HG03442 (cell line): Measurements from ENCODE around the gene ARHGAP24.
A peak's percentile ranks its signal among the peaks of the same experiment; 100 is the strongest.

ENCODE experiments used
- ATAC-seq: cut with Tn5 transposase; IDR thresholded peaks from one replicate; pipeline ENCODE4 v1.9.1; 2021; ENCODE audit warnings: mild to moderate bottlenecking, moderate library complexity; ENCODE audit not compliant: unreplicated experiment

ARHGAP24 gene

DNA sequence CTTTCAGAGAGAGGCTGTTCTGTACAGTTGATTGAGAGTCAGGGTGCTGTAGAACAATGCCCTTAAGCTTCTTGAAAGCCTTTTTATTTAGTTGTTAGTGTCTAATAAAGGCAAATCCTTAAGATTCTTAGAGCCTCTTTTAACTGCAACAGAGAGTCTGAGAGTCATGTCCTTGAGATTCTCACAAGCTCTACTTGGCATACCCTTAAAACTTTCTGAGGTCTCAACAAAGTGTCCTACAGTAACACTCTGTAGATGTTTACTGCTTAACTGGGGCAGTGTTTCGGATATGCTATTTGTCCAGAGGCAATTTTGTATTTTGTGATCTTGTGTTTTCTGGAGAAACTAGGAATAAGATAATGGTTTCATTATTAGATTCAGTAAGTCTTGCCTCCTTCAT lies 209.7 kb downstream of the ARHGAP24 start:
- ATAC-seq, result no peak

DNA sequence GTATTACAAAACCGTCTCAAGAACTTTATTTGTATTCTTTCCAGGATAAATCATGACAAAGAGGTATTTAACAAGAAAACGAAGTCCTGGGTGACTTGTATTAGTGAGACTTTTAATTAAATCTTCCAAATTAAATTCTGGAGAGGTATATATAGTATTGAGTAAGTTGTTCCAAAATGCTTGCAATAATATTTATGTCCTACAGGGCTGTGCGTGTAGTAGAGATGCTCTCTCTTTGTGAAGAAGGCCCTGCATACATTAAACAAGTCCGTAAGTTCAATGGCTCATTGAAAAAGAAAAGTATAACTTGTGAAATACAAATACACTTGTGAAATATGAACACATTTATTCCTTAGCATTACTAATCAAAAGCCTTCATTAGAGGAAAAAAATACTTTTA lies 211.4 kb downstream of the ARHGAP24 start:
- no peak for ATAC-seq

DNA sequence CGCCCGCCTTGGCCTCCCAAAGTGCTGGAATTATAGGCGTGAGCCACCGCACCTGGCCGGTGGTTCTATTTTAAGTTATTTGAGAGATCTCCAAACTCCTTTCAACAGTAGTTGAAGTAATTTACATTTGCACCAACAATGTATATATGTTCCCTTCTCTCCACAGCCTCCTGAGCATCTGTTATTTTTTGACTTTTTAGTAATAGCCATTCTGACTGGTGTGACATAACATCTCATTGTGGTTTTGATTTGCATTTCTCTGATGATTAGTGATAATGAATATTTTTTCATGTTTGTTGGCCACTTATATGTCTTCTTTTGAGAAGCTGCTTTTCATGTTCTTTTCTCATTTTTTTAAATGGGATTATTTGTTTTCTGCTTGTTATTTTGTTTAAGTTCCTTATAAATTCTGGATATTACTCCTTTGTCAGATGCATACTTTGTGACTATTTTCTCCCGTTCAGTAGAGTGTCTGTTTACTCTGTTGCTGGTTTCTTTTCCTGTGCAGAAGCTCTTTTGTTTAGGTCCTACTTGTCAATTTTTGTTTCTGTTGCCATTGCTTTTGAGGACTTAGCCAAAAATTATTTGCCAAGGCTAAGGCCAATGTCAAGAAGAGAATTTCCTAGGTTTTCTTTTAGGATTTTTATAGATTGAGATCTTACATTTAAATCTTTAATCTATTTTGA lies 213.2 kb downstream of the ARHGAP24 start:
- ATAC-seq, result no peak

DNA sequence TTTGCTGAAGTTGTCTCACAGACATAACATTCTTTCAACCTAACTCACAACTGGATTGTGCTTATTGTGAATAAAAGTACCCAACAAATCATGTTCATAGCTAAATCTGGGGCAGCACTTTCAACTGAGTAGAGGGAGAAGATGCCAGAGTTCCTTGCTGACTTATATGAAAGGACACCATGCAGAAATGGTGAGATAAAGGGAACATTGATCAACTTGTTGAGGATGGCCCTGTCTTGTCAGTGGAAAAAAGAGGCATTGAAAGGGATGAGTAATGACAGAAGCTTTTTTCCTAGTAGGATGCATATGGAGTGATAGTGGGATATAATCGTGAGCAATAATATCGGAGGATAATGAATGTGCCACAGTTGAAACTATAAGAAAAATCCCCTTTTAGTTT lies 221.7 kb downstream of the ARHGAP24 start:
- ATAC-seq, result no peak

DNA sequence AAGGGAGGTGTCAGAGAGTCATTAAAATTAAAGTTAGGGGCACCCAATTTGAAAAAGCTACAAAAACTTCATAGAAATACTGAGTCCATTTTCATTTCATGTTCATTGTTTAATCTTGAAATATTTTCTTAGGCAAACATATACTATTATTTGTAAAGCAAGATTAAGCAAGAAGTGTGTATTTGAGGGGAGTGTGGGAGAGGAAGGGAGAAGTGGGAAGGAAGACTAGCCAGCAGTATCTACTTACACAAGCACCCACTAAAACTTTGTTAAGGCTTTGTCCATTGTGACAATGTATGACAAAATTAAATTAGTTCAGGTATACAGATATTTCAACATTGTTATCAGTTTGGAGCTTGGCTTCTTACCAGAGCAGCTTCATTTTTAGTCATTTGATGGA lies 222.9 kb downstream of the ARHGAP24 start:
- ATAC-seq, result no peak

DNA sequence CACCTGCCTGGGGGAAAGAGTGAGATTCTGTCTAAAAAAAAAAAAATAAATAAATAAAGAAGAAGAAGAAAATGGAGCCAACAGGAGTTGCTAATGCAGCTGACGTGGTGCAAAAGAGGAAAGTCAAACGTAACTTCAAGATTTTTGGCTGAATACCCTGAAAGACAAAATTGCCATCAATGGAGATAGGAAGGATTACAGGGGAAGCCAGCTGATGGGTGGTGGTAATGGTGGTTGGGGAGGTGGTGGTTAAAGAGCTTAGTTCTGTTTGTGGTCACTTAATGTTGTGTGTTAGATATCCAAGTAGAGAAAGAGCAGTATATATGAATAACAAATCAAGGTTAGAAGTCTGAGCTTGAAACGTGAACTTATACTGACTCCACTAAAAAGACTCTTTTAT lies 225.4 kb downstream of the ARHGAP24 start:
- ATAC-seq, result no peak

DNA sequence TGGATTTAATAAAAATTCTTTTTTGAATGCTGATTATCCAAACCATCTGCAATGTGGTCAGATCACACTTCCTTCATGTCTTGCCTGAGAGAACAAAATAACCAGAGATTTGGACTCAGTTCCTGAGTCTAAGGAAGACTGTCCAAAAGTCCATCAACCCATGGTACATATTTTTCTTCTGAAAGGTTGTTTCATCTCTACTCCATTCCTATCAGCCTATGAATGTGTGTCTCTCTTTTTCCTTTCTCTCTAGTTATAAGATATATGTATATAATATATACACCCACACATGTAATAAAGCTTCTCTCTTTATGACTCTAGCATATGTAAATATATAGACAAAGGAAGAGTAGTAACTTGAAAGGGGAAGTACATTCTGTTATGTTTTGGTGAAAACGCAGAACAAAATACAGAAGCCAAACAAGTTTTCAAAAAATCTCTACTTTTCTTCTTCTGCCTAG lies 226.9 kb downstream of the ARHGAP24 start:
- peak; percentile 99 for ATAC-seq

DNA sequence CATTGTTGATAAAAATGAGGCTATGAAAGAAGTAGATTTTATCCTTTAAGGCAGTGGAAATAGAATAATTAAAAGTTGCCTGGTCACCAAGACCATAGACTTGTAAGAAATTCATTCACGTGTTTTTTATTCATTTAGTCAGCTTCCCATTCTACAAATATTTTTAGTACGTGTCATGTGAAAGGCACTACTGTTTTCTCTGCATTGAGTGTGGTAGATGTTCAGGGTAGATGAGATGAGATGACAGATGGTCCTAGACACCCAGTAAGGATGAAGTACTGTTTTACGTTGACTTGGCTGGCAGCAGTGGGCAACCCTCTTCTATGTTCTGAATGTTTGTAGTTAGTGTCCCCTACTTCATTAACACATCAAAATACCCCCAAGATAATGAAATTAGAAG lies 228.1 kb downstream of the ARHGAP24 start:
- no peak for ATAC-seq

DNA sequence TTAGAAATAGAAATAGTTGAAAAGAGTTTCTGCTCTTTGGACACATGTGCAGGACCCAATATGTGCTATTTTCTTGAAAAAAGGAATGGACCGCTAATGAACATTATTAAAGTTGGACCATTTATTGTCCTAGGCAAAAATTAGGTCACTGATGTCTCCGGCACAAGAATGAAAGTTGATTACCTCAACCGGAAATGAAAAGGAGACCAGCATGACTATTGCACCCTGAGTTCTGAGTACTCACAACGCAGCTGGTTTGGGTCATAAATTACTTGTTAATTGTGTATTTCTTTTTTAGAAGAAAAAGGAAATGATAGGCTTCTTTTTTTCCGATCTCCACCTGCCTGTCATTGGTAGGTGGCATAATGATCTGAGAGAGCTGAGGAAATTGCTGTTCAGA lies 232.7 kb downstream of the ARHGAP24 start:
- peak; percentile 91 for ATAC-seq

DNA sequence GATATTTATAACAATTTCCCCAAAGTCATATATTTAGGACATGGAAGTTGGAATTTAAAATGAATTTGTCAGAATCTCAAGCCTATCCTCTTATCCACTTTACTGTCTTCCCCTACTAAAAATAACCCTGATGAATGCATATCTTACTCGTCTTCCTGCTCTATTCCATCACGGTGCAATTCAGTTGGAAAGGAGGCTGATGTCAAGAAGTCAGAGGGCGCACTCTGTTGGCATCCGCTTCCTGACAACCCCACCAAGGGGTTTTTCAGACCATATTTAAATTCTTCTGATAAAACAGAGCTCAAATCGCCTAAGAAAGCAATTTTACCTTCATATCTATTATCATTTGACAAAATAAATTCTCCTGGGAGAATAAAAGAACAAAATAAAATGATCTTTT lies 233.5 kb downstream of the ARHGAP24 start:
- ATAC-seq, result no peak

DNA sequence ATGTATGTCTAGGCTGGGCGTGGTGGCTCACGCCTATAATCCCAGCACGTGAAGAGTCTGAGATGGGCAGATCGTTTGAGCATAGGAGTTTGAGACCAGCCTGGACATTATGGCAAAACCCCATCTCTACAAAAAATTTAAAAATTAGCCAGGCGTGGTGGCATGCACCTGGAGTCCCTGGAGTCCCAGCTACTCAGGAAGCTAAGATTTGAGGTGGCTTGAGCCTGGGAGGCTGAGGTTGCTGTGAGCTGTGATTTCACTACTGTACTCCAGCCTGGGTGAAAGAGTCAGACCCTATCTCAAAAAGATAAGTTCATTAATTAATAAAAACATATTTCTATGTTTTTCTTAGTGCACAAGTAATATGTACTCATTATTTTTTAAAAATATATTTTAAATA lies 238.1 kb downstream of the ARHGAP24 start:
- ATAC-seq, result no peak

DNA sequence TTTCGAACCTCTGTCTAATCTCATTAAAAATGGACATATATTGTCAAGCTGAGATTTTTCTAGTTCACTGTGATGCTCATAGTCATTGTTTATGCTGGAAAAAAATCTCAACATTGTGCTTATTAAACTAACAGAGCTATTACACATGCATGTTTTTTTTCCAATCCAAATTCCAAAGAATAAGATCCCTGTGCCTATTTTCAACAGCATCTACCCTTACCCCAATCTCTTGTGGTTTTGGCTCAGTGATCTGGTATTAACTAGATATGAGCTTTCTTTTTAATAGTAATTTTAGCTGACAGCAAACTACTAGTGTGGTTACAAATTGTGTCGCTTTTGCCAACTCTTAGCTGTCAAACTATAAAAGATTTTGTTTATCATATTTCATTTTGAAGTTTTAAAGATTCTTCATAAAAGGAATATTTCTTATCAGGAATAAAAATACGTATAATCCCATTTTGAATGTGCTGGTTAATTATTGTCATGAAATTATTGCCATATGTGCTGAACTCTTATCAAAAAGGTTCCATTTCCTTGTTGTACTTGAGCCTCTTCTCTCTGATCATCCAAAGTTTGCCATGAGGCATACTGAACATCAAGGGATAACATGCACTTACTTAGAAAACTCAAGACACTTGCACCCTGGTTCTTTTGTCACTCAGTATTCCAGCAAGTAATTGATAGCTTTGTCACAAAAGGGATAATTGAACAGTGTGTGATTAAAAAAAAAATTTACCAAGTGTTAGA lies 241.2 kb downstream of the ARHGAP24 start:
- no peak for ATAC-seq

DNA sequence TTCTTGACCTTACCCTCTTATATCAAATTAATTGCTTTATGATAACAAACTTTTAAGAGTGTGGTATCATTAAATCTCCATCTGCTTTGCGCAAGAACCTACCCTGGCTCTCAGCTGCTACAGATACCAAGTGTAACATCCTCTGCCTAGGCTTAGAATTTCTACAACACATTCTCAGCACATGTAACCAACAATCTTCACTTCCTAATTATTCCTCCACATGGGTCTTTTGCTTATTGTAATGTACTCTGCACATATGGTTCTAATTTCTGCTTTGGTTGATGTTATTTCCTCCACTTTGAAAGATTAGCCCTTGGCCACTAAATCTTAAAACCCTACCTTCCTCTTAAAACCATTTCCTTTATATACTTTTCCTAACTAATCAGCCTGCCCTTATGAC lies 242.4 kb downstream of the ARHGAP24 start:
- ATAC-seq, result no peak

DNA sequence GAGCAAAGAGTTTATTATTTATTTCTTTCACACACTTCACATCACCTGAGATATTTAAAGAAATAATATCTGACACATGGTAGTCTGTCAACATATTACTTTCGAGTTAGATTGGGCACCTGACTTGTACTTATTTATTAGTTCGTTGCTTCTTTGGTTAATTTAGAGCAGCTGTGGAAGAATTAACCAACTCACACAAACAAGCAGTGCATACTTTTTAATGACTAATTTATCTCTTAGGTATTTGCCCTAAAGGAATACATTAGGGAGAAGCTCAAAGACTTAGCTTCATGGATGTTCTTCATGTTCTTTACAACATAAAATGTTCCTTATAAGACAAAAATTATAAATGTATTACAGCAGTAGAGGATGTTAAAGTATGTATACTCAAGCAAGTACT lies 242.9 kb downstream of the ARHGAP24 start:
- ATAC-seq, result no peak

DNA sequence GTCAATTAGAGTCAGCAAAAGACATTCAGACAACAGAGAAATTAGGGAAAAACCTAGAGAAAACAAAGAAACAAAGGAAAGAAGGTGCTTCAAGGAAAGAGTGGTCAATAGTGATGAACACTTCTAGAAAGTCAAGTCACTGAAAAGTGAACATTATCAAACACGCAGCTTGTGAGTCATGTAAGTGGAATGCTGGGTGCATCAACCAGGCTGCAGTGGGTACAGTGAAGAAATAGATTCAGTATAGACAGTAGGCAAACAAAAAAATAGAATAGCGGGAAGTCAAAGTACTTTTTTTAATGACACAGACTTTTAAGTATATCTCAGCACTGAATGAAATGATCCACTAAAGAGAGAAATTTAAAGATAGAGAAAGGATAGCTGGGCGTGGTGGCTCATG lies 245.8 kb downstream of the ARHGAP24 start:
- ATAC-seq, result no peak

DNA sequence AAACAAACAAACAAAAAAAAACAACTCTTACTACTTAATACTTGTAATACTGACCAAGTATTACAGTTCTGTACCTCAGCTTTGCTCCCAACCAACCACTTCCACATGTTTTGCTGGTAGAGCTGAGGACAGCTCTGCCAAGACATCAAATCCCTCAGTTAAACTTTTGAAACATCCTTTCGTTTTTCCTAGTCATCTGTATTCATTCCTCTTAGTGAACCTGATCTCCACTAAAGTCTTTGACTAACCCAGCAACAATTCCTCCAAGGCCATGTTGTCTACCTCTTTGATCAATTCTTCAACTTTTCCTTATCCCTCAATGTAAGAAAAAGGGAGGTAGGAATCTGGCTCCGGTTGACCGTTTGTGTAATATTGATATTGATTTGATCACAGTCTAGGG lies 247.5 kb downstream of the ARHGAP24 start:
- no peak for ATAC-seq

DNA sequence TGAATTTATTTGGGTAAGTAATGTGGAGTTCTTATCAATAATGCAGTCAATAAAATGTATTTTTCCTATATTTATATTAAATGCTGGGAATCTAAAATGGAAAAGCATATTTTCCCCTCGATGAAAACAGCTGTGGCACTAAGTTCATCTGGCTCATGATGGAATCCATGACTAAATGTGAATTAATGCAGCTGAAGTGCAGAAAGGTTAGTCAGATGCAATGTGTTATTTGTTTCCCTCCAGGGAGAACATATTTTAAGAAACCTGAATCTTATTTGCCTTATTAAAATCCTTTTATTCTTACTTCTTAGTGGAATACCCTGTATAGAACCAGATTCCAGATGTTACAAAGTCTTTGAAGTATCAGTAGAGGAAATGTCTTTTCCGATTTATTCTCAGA lies 247.9 kb downstream of the ARHGAP24 start:
- ATAC-seq, result no peak

DNA sequence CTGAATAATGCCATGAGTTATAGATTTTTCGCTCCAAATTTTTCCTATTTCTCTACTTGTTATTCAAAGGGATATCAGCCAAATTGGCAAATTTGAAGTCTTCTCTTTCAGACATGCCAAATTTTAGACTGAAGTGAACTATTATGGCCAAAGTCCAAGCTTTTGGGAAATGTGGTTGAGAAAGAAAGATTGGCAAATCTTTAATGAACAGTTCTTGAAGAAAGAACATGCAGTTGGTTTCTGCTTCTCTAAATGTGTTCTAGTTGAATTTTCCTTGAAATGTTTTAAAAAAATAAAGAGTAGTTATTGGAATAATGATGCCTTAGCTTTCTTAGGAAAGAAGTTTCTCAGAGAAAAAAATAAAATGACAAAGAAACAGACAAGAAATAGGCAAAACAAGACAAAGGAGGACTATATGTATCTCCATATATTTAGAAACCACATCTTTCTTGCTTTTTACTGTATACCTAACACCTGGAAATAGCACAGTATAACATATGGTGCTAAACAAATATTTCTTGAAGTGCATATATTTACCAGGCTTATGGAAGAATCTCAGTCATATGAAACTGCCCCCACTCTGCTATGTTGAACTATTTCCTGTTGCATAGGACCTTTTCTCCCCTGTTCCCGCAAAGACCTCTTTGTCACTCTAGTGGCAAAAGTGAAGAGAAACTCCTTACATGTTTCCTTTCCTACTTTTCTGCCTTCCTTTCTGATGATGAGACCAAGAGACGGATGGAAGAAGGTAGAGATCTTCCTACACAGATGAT lies 250.0 kb downstream of the ARHGAP24 start:
- no peak for ATAC-seq

DNA sequence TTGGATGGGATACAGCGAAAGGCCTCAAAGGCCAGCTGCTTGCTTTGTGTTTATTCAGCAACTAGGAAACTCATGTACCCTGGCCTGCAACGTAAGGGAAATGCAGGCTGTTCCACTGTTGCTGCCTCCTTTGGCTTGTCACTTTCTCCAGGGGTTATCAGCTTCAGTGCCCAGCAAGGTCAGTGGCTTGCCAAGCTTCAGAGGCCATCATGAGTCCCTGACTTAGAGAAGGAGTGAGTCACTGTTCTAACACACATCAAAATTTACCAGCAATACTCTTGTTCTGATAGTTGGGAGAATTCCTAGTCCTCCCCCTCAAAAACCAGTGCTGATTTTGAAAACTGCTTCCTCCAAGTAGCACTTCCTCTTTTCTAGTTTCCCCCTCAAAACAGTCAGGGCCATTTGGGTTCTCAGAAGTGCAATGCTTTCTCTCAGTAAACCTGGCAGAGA lies 250.8 kb downstream of the ARHGAP24 start:
- ATAC-seq, result peak; percentile 90

DNA sequence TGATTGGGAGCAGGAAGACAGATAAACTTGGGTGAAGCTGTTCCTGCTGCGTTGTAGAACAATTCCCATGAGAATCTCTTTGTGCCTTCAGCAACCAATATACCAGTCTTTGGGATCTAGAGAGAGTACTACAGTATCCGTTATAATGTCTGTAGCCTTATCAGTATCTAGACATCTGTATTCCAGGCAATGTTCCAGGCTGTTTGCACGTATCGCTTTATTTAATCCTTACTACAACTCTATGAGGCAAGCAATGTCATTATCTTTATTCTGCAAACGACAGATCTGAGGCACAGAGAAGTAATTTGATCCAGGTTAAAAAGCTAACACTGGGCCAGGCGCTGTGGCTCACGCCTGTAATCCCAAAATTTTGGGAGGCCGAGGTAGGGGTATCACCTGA lies 251.6 kb downstream of the ARHGAP24 start:
- ATAC-seq, result no peak

DNA sequence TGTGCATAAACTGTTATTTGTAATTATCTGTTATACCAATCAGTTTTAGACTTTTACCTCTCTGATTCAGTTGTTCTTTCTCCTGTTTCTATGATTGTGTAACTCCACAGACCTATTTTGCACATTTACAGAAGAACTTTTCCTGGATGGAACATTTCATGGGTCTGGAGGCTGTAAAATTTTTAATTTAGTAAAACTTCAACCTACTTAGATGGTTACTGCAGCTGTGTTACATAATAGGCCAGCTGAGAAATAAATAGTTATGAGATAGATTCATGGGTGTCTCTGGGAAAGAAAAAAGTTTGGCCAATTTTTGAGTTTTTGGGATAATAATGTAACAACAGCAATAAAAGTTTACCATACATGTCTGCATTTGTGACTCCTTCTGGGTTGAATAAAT lies 253.5 kb downstream of the ARHGAP24 start:
- ATAC-seq, result no peak

DNA sequence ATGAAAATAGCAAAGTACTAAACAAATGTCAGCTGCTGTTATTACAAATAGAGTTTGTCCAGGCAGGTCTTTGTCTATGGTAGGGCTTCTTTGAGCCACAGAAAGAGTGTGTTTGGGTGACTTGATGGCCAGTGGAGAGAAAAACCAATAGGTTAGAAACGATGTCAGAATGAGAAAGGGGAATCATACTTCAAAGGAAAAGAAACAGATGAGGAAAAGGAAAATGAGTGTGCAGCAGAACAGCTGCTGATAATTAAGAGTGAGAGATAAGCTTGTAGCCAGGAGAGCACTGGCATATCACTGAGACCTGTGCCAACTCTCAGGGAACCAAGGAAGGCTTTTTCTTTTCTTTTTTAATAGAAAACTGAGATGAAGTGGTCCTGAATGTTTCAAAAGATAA lies 257.2 kb downstream of the ARHGAP24 start:
- ATAC-seq, result peak; percentile 86
